ENCODE data around the gene PRKAB2.

The PRKAB2 gene

DNA sequence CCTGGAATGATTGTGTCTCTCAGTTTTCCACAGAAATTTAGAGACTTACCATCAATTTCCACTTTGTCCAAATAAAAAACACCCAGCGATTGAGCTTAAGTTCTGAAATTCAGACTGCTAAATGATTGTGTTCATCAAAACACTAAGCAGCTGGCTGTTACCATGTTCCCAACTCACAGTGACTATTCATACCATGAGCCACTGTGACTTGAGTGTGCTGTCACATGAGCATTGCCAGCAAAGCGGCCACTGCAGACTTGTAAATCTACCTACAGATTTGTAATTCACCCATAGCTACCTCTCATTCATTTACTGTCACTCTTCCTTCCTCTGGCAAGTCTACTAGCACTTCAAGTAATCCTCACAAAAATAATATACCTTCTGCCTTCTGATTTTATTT lies 17.2 kb upstream of the PRKAB2 start:
- H3K36me3 ChIP-seq (ENCODE audit: control insufficient read depth, low read length): no peaks in the 10 kb centered on the region
- H3K27me3 ChIP-seq (ENCODE audit: control insufficient read depth, low read length): no peaks in the 10 kb centered on the region
- TF ChIP-seq, protein P1, sequence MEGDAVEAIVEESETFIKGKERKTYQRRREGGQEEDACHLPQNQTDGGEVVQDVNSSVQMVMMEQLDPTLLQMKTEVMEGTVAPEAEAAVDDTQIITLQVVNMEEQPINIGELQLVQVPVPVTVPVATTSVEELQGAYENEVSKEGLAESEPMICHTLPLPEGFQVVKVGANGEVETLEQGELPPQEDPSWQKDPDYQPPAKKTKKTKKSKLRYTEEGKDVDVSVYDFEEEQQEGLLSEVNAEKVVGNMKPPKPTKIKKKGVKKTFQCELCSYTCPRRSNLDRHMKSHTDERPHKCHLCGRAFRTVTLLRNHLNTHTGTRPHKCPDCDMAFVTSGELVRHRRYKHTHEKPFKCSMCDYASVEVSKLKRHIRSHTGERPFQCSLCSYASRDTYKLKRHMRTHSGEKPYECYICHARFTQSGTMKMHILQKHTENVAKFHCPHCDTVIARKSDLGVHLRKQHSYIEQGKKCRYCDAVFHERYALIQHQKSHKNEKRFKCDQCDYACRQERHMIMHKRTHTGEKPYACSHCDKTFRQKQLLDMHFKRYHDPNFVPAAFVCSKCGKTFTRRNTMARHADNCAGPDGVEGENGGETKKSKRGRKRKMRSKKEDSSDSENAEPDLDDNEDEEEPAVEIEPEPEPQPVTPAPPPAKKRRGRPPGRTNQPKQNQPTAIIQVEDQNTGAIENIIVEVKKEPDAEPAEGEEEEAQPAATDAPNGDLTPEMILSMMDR (IDR thresholded peaks at IDR 0.05; ENCODE audit: low read depth, low read length, poor library complexity, severe bottlenecking): no peak
- TF ChIP-seq EZH2phosphoT487 (IDR thresholded peaks at IDR 0.05; ENCODE audit: borderline replicate concordance, low read length): no peak
- no peaks in the 10 kb centered on the region for H3K9me2 ChIP-seq (replicated peaks; ENCODE audit: control insufficient read depth, low read length)
- H3K4me2 ChIP-seq (ENCODE audit: low read length): no peak overlapping the region
- H3K4me1 ChIP-seq (ENCODE audit: control insufficient read depth, low read length): no peaks in the 10 kb centered on the region
- no peaks in the 10 kb centered on the region for H4K20me1 ChIP-seq (ENCODE audit: control insufficient read depth, insufficient read depth, low read depth, low read length)
- no peaks in the 10 kb centered on the region for H3F3A ChIP-seq (ENCODE audit: control insufficient read depth, insufficient read depth)
- H3K4me3 ChIP-seq (ENCODE audit: low read length): no peak overlapping the region
- no peaks in the 10 kb centered on the region for H3K79me2 ChIP-seq (ENCODE audit: control insufficient read depth, low read length)
- H3K9me3 ChIP-seq (ENCODE audit: control insufficient read depth, insufficient read depth, low read length): no peaks in the 10 kb centered on the region
- H3K27ac ChIP-seq (ENCODE audit: low read depth, low read length): no peak overlapping the region

DNA sequence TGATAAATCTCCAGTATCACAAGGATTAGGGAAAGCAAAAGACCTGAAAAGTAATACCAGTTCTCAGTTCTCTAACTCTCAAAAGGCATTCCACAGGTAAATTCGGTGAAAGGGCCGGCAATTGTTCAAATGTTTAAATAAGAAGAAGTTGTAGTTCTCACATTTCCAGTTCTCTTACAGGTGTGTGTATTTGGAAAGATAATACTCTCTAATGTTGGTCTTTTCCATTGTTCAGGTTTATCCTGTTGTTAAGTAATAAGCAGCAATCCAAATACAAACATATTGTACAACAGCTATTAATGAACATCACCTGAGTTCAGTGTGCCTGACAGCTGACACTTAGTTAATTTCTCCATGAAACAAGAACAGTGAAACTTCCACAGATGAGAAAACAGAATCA lies 13.2 kb upstream of the PRKAB2 start:
- H3K4me3 ChIP-seq (ENCODE audit: low read length): no peak overlapping the region

DNA sequence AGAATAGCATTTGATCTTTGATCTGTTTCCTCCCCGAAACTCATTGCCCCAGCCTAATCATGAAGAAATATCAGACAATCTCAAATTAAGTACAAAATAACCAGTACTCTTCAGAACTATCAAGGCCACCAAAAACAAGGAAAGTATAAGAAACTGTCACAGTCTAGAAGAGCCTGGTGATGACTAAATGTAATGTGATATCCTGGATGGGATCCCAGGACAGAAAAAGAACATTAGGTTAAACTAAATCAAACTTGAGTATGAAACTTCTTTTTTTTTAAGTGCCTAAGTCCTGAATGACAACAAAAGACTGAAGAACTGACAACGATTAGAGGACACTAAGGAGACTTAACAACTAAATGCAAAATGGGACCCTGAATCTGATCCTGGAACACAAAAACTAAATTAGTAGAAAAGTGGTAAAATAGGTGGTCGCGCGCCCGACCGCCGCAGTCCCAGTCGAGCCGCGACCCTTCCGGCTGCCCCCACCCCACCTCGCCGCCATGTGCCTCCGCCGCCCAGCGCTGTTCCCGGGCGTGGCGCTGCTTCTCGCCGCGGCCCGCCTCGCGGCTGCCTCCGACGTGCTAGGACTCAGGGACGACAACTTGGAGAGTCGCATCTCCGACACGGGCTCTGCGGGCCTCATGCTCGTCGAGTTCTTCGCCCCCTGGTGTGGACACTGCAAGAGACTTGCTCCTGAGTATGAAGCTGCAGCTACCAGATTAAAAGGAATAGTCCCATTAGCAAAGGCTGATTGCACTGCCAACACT lies 5.5 kb upstream of the PRKAB2 start:
- H3K4me3 ChIP-seq (ENCODE audit: low read length): no peak overlapping the region
- no peaks in the 10 kb centered on the region for H3K9me2 ChIP-seq (replicated peaks; ENCODE audit: control insufficient read depth, low read length)
- no peaks in the 10 kb centered on the region for H3K27me3 ChIP-seq (ENCODE audit: control insufficient read depth, low read length)
- H3K4me1 ChIP-seq (ENCODE audit: control insufficient read depth, low read length): peaks cover 16% of the 10 kb centered on the region
- TF ChIP-seq, protein P1 (IDR thresholded peaks at IDR 0.05; ENCODE audit: low read depth, low read length, poor library complexity, severe bottlenecking): no peak
- no peak for TF ChIP-seq EZH2phosphoT487 (IDR thresholded peaks at IDR 0.05; ENCODE audit: borderline replicate concordance, low read length)
- H3K36me3 ChIP-seq (ENCODE audit: control insufficient read depth, low read length): peaks cover 20% of the 10 kb centered on the region
- no peak overlapping the region for H3K4me2 ChIP-seq (ENCODE audit: low read length)
- H3K79me2 ChIP-seq (ENCODE audit: control insufficient read depth, low read length): peaks cover 13% of the 10 kb centered on the region
- H3K27ac ChIP-seq (ENCODE audit: low read depth, low read length): no peak overlapping the region
- H4K20me1 ChIP-seq (ENCODE audit: control insufficient read depth, insufficient read depth, low read depth, low read length): no peaks in the 10 kb centered on the region
- no peaks in the 10 kb centered on the region for H3K9me3 ChIP-seq (ENCODE audit: control insufficient read depth, insufficient read depth, low read length)
- H3F3A ChIP-seq (ENCODE audit: control insufficient read depth, insufficient read depth): peaks cover 2% of the 10 kb centered on the region; the same call in 1 of the 2 replicates

More for the DNA sequence above, 13.2 kb upstream of the PRKAB2 start:
- Histone ChIP-seq H3K9me3 (ENCODE audit: control insufficient read depth, insufficient read depth, low read length) (no peaks in the 10 kb centered on the region), H3K27ac (ENCODE audit: low read depth, low read length) (no peak overlapping the region), H3F3A (ENCODE audit: control insufficient read depth, insufficient read depth) (no peaks in the 10 kb centered on the region), H3K27me3 (ENCODE audit: control insufficient read depth, low read length) (no peaks in the 10 kb centered on the region), H3K9me2 (replicated peaks; ENCODE audit: control insufficient read depth, low read length) (no peaks in the 10 kb centered on the region), H3K79me2 (ENCODE audit: control insufficient read depth, low read length) (no peaks in the 10 kb centered on the region), H4K20me1 (ENCODE audit: control insufficient read depth, insufficient read depth, low read depth, low read length) (no peaks in the 10 kb centered on the region), H3K36me3 (ENCODE audit: control insufficient read depth, low read length) (no peaks in the 10 kb centered on the region), H3K4me1 (ENCODE audit: control insufficient read depth, low read length) (no peaks in the 10 kb centered on the region), H3K4me2 (ENCODE audit: low read length) (no peak overlapping the region)
- TF ChIP-seq, protein P1 (IDR thresholded peaks at IDR 0.05; ENCODE audit: low read depth, low read length, poor library complexity, severe bottlenecking): no peak
- TF ChIP-seq EZH2phosphoT487 (IDR thresholded peaks at IDR 0.05; ENCODE audit: borderline replicate concordance, low read length): no peak
